ENCODE data around the gene CPT1B.

Gene CPT1B

GRCh38 chr22:50527921-50528681 lies 50.1 kb downstream of the CPT1B start:
- peaks cover 9% of the 10 kb centered on the region for H3K79me1 ChIP-seq (ENCODE audit: low read depth, low read length)
- H3K27ac ChIP-seq (replicated peaks; ENCODE audit: low read length): no peak overlapping the region
- no peak overlapping the region for H2BK15ac ChIP-seq (ENCODE audit: low read length)
- H3K9ac ChIP-seq (ENCODE audit: low read depth, low read length, poor library complexity): no peak overlapping the region
- no peak overlapping the region for H4K8ac ChIP-seq (ENCODE audit: low read depth, low read length)
- no CpG with 5 or more reads among the region's 18 CpGs for WGBS, 2 donors (ENCODE audit: extremely low coverage in 2 of 2, insufficient read length in 2 of 2, insufficient replicate concordance in 1 of 2)
- no peak overlapping the region for H2AK5ac ChIP-seq (ENCODE audit: low read depth, low read length)
- no peak overlapping the region for H4K91ac ChIP-seq (ENCODE audit: low read depth, low read length, poor library complexity)
- H2BK120ac ChIP-seq (ENCODE audit: low read depth, low read length): no peak overlapping the region
- H2AFZ ChIP-seq (ENCODE audit: low read length): no peak overlapping the region
- H3K4ac ChIP-seq (ENCODE audit: low read length): no peak overlapping the region
- no peak overlapping the region for H2BK12ac ChIP-seq (ENCODE audit: low read length)
- peaks cover 14 to 35% (median 14%) of the 10 kb centered on the region in 3 experiments for H3K27me3 ChIP-seq (ENCODE audit: control insufficient read depth in 3 of 3, insufficient read depth in 3 of 3, low read depth in 1 of 3, low read length in 3 of 3)
- DNase-seq (ENCODE audit: low spot score): no peak
- H3K4me1 ChIP-seq (ENCODE audit: control insufficient read depth in 2 of 2, insufficient read depth in 1 of 2, low read depth in 1 of 2, low read length in 2 of 2): peaks cover 18 to 20% of the 10 kb centered on the region in 2 donors
- no peak overlapping the region for H2BK5ac ChIP-seq (ENCODE audit: low read length)
- peaks cover 8 to 21% of the 10 kb centered on the region in 2 donors for H3K9me3 ChIP-seq (replicated peaks in 1 of 2; ENCODE audit: control insufficient read depth in 2 of 2, insufficient read depth in 1 of 2, low read depth in 1 of 2, low read length in 2 of 2)
- H3K4me3 ChIP-seq (ENCODE audit: low read length in 2 of 2): no peak overlapping the region
- H3K23ac ChIP-seq (ENCODE audit: low read depth, low read length, poor library complexity): no peak overlapping the region
- no peak overlapping the region for H3K4me2 ChIP-seq (ENCODE audit: insufficient read depth, low read length, poor library complexity, severe bottlenecking)
- H3K14ac ChIP-seq (ENCODE audit: low read length): no peak overlapping the region
- H3K18ac ChIP-seq (ENCODE audit: low read length): no peak overlapping the region
- peaks cover 13 to 19% of the 10 kb centered on the region in 2 donors for H3K36me3 ChIP-seq (replicated peaks in 1 of 2; ENCODE audit: control insufficient read depth in 2 of 2, insufficient read depth in 2 of 2, low read length in 2 of 2)

- Histone ChIP-seq H3K18ac (ENCODE audit: low read length) (peak overlapping the region; percentile 95), H2BK15ac (ENCODE audit: low read length) (no peak overlapping the region), H3K9ac (ENCODE audit: low read depth, low read length, poor library complexity) (peak overlapping the region; percentile 97), H3K9me3 (replicated peaks in 1 of 2; ENCODE audit: control insufficient read depth in 2 of 2, insufficient read depth in 1 of 2, low read depth in 1 of 2, low read length in 2 of 2) (peaks cover 8 to 21% of the 10 kb centered on the region in 2 donors), H4K8ac (ENCODE audit: low read depth, low read length) (no peak overlapping the region), H3K27me3 (ENCODE audit: control insufficient read depth in 3 of 3, insufficient read depth in 3 of 3, low read depth in 1 of 3, low read length in 3 of 3) (peaks cover 14 to 33% (median 14%) of the 10 kb centered on the region in 3 experiments), H3K4me1 (ENCODE audit: control insufficient read depth in 2 of 2, insufficient read depth in 1 of 2, low read depth in 1 of 2, low read length in 2 of 2) (peaks cover 18% of the 10 kb centered on the region in 2 donors), H3K23ac (ENCODE audit: low read depth, low read length, poor library complexity) (peak overlapping the region; percentile 76), H3K4me3 (ENCODE audit: low read length in 2 of 2) (peak overlapping the region; percentile 84 to 91), H2AFZ (ENCODE audit: low read length) (peak overlapping the region; percentile 98), H2BK12ac (ENCODE audit: low read length) (no peak overlapping the region), H3K14ac (ENCODE audit: low read length) (peak overlapping the region; percentile 90), H2BK5ac (ENCODE audit: low read length) (no peak overlapping the region), H2BK120ac (ENCODE audit: low read depth, low read length) (no peak overlapping the region), H3K36me3 (replicated peaks in 1 of 2; ENCODE audit: control insufficient read depth in 2 of 2, insufficient read depth in 2 of 2, low read length in 2 of 2) (peaks cover 22 to 29% of the 10 kb centered on the region in 2 donors), H3K79me1 (ENCODE audit: low read depth, low read length) (peaks cover 12% of the 10 kb centered on the region), H2AK5ac (ENCODE audit: low read depth, low read length) (peak overlapping the region; percentile 72), H4K91ac (ENCODE audit: low read depth, low read length, poor library complexity) (no peak overlapping the region), H3K4ac (ENCODE audit: low read length) (peak overlapping the region; percentile 69), H3K27ac (replicated peaks; ENCODE audit: low read length) (no peak overlapping the region), H3K4me2 (ENCODE audit: insufficient read depth, low read length, poor library complexity, severe bottlenecking) (peak overlapping the region; percentile 94)
- no peak for DNase-seq (ENCODE audit: low spot score)
- WGBS, 2 donors (ENCODE audit: extremely low coverage in 2 of 2, insufficient read length in 2 of 2, insufficient replicate concordance in 1 of 2): no CpG with 5 or more reads among the region's 29 CpGs
Observed at GRCh38 chr22:50526834-50527801, 51.1 kb downstream of the CPT1B start.

- peaks cover 10 to 27% (median 14%) of the 10 kb centered on the region in 3 experiments for H3K27me3 ChIP-seq (ENCODE audit: control insufficient read depth in 3 of 3, insufficient read depth in 3 of 3, low read depth in 1 of 3, low read length in 3 of 3)
- peak overlapping the region; percentile 94 for H3K4me2 ChIP-seq (ENCODE audit: insufficient read depth, low read length, poor library complexity, severe bottlenecking)
- peaks cover 17% of the 10 kb centered on the region in 2 donors for H3K4me1 ChIP-seq (ENCODE audit: control insufficient read depth in 2 of 2, insufficient read depth in 1 of 2, low read depth in 1 of 2, low read length in 2 of 2)
- peak overlapping the region; percentile 69 for H3K4ac ChIP-seq (ENCODE audit: low read length)
- H3K9ac ChIP-seq (ENCODE audit: low read depth, low read length, poor library complexity): peak overlapping the region; percentile 97
- H3K23ac ChIP-seq (ENCODE audit: low read depth, low read length, poor library complexity): peak overlapping the region; percentile 80
- no peak overlapping the region for H2BK12ac ChIP-seq (ENCODE audit: low read length)
- WGBS, 2 donors (ENCODE audit: extremely low coverage in 2 of 2, insufficient read length in 2 of 2, insufficient replicate concordance in 1 of 2): no CpG with 5 or more reads among the region's 77 CpGs
- H3K27ac ChIP-seq (replicated peaks; ENCODE audit: low read length): peak overlapping the region; percentile 89
- H4K8ac ChIP-seq (ENCODE audit: low read depth, low read length): no peak overlapping the region
- H2BK15ac ChIP-seq (ENCODE audit: low read length): peak overlapping the region; percentile 75
- peaks cover 12% of the 10 kb centered on the region for H3K79me1 ChIP-seq (ENCODE audit: low read depth, low read length)
- H3K36me3 ChIP-seq (replicated peaks in 1 of 2; ENCODE audit: control insufficient read depth in 2 of 2, insufficient read depth in 2 of 2, low read length in 2 of 2): peaks cover 30 to 38% of the 10 kb centered on the region in 2 donors
- H2AK5ac ChIP-seq (ENCODE audit: low read depth, low read length): peak overlapping the region; percentile 72
- peak overlapping the region; percentile 98 for H2AFZ ChIP-seq (ENCODE audit: low read length)
- DNase-seq (ENCODE audit: low spot score): peak; percentile 75
- no peak overlapping the region for H4K91ac ChIP-seq (ENCODE audit: low read depth, low read length, poor library complexity)
- H3K9me3 ChIP-seq (replicated peaks in 1 of 2; ENCODE audit: control insufficient read depth in 2 of 2, insufficient read depth in 1 of 2, low read depth in 1 of 2, low read length in 2 of 2): peaks cover 8 to 20% of the 10 kb centered on the region in 2 donors
- H3K4me3 ChIP-seq (ENCODE audit: low read length in 2 of 2): peak overlapping the region; percentile 84 to 91
- peak overlapping the region; percentile 98 for H3K14ac ChIP-seq (ENCODE audit: low read length)
- peak overlapping the region; percentile 82 for H2BK5ac ChIP-seq (ENCODE audit: low read length)
- peak overlapping the region; percentile 95 for H3K18ac ChIP-seq (ENCODE audit: low read length)
- H2BK120ac ChIP-seq (ENCODE audit: low read depth, low read length): no peak overlapping the region
Observed at GRCh38 chr22:50526108-50526833, 52.0 kb downstream of the CPT1B start.
